ENCODE data around the gene C10orf105. TPM values are rescaled to one million over a fixed set of nuclear protein-coding genes. Genes with fewer than 3 reads are reported as not detected.

Gene C10orf105
- polyA plus RNA-seq, 1 of the 3 experiments (the other 2 are of a cell fraction): not detected

- Histone ChIP-seq H3K4me2 (no peak overlapping the region), H3K9me2 (no peaks in the 10 kb centered on the region), H3F3A (replicated peaks; ENCODE audit: insufficient read depth) (no peaks in the 10 kb centered on the region), H3K9me3 (no peaks in the 10 kb centered on the region), H3K4me3 (ENCODE audit: low read depth in 2 of 2, low read length in 1 of 2) (no peak overlapping the region), H3K4me1 (ENCODE audit: control insufficient read depth in 1 of 2, insufficient read depth in 2 of 2, low read depth in 1 of 2, low read length in 1 of 2) (no peaks in the 10 kb centered on the region; a peak in 1 of 4 replicates), H3K27me3 (ENCODE audit: insufficient read depth) (peaks cover 17% of the 10 kb centered on the region), H3K9ac (no peak overlapping the region), H3K27ac (ENCODE audit: low read depth in 2 of 2, low read length in 1 of 2) (no peak overlapping the region), H4K20me1 (ENCODE audit: insufficient read depth) (no peaks in the 10 kb centered on the region), H2AFZ (ENCODE audit: low read depth) (no peak overlapping the region), H3K79me2 (ENCODE audit: insufficient read depth) (no peaks in the 10 kb centered on the region), H3K36me3 (replicated peaks in 1 of 2; ENCODE audit: control insufficient read depth in 1 of 2, insufficient read depth in 2 of 2, low read length in 1 of 2) (no peaks in the 10 kb centered on the region)
- no peak for DNase-seq
- WGBS (ENCODE audit: low lambda C conversion rate): 30% methylated on average over 5 of the region's 5 CpGs
- ChIA-PET CTCF (interaction anchor here (1.2 to 1.6 kb wide), 4 partner anchors 13 to 229 kb away, joined by 3 to 5 read pairs (median 4); no protein-coding TSS in a partner anchor), POLR2A (no interaction called here)
- no peak for TF ChIP-seq NFIC (IDR thresholded peaks at IDR 0.05; ENCODE audit: borderline replicate concordance)
- no peak for TF ChIP-seq MXI1 (IDR thresholded peaks at IDR 0.05; ENCODE audit: low read depth, low read length)
- no peak for TF ChIP-seq IRF3 (IDR thresholded peaks at IDR 0.05; ENCODE audit: low read depth, low read length)
- no peak for TF ChIP-seq FOXM1 (IDR thresholded peaks at IDR 0.05; ENCODE audit: low read depth)
- TF ChIP-seq RFX5 (IDR thresholded peaks at IDR 0.05; ENCODE audit: low read length): no peak
Observed at GRCh38 chr10:71667387-71667752, 52.2 kb downstream of the C10orf105 start.

DNA sequence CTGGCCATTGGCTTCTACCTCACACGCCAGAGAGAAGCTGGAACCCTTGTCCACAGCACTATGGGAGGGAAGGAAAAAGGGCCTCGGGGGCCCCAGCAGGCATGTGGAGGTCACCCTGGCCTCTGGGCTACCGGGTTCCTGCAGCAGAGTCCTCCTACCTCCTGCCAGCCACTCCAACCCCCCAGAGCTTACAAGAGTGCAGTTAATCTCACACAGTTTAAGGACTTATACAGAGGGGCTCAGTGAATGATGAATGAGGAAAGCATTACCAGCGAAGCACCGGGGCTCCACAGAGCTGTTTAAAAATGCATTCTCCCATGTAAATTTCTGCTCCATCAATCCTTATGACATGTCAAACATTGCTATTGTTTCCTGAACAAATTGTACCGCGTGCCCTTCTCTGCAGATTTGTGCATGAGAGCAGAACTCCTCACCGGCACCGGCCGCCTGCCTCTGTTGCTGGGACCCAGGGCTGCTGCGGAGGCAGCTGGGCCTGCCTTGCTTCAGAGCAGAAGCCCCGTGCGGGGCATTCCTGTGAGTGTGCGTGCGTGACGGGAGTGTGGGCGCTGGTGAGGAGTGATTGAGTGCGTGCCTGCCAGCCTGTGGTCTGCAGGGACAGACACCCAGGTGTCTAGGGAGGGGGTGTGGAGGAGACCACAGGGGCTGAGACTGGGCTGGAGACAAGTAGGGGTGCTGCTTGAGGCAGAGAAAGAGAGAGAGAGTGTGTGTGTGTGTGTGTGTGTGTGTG lies 52.8 kb downstream of the C10orf105 start:
- no peak overlapping the region for H2AFZ ChIP-seq (ENCODE audit: low read depth)
- TF ChIP-seq NFIC (IDR thresholded peaks at IDR 0.05; ENCODE audit: borderline replicate concordance) (no peak), EZH2phosphoT487 (IDR thresholded peaks at IDR 0.05; ENCODE audit: borderline replicate concordance, low read depth) (no peak), TAF1 (IDR thresholded peaks at IDR 0.05; ENCODE audit: borderline replicate concordance, low read depth, low read length) (no peak), YY1 (IDR thresholded peaks at IDR 0.05; ENCODE audit: low read depth) (no peak), JUND (IDR thresholded peaks at IDR 0.05) (no peak)
- TF ChIP-seq, protein P1, sequence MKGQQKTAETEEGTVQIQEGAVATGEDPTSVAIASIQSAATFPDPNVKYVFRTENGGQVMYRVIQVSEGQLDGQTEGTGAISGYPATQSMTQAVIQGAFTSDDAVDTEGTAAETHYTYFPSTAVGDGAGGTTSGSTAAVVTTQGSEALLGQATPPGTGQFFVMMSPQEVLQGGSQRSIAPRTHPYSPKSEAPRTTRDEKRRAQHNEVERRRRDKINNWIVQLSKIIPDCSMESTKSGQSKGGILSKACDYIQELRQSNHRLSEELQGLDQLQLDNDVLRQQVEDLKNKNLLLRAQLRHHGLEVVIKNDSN (IDR thresholded peaks at IDR 0.05; ENCODE audit: borderline replicate concordance, low read depth): no peak
- H3F3A ChIP-seq (replicated peaks; ENCODE audit: insufficient read depth): no peaks in the 10 kb centered on the region
- WGBS (ENCODE audit: low lambda C conversion rate): 64% methylated on average over 18 of the region's 18 CpGs
- H3K4me2 ChIP-seq: no peak overlapping the region
- no peaks in the 10 kb centered on the region for H3K9me2 ChIP-seq
- no peaks in the 10 kb centered on the region for H4K20me1 ChIP-seq (ENCODE audit: insufficient read depth)
- H3K36me3 ChIP-seq (replicated peaks in 1 of 2; ENCODE audit: control insufficient read depth in 1 of 2, insufficient read depth in 2 of 2, low read length in 1 of 2): no peaks in the 10 kb centered on the region
- H3K79me2 ChIP-seq (ENCODE audit: insufficient read depth): no peaks in the 10 kb centered on the region
- no peak overlapping the region for H3K4me3 ChIP-seq (ENCODE audit: low read depth in 2 of 2, low read length in 1 of 2)
- ChIA-PET CTCF (interaction anchor here (0.6 to 1.6 kb wide), 5 partner anchors 19 to 407 kb away, joined by 3 to 5 read pairs (median 3); no protein-coding TSS in a partner anchor), POLR2A (no interaction called here)
- H3K27me3 ChIP-seq (ENCODE audit: insufficient read depth): peaks cover 17% of the 10 kb centered on the region
- H3K27ac ChIP-seq (ENCODE audit: low read depth in 2 of 2, low read length in 1 of 2): no peak overlapping the region
- H3K4me1 ChIP-seq (ENCODE audit: control insufficient read depth in 1 of 2, insufficient read depth in 2 of 2, low read depth in 1 of 2, low read length in 1 of 2): no peaks in the 10 kb centered on the region
- no peak overlapping the region for H3K9ac ChIP-seq
- H3K9me3 ChIP-seq: no peaks in the 10 kb centered on the region
- no peak for DNase-seq
